Gastroesophageal sphincter (tissue), 4 donors: ENCODE measurements around the gene MICU1. TPM values are rescaled to one million over a fixed set of nuclear protein-coding genes. Genes with fewer than 3 reads are reported as not detected.
"Not testable (repeated sequence)": the region's sequence is repeated elsewhere in the genome, so short reads cannot be mapped to it uniquely, and the experiment has no call there.

ENCODE experiments used
- ATAC-seq: fragments of 150-250 bp; one replicate; pipeline ENCODE4 v1.9.1; 2016; ENCODE audit warnings: mild to moderate bottlenecking, moderate library complexity
- H3K27ac ChIP-seq, 4 donors: fragments of 200-600 bp; sonication (generic) in 3 of 4; 1 replicate in 3 of 4; 2 replicates in 1 of 4; pipeline ENCODE4 v1.5.1; 2016 to 2019
- H3K27me3 ChIP-seq: fragments of 200-600 bp; sonication (generic); one replicate; pipeline ENCODE4 v1.5.1; 2019
- H3K36me3 ChIP-seq, 2 donors: fragments of 200-600 bp; sonication (generic); one replicate each; pipeline ENCODE4 v1.5.1; 2019; ENCODE audit warnings: control low read depth in 1 of 2
- H3K4me1 ChIP-seq, 3 donors: fragments of 200-600 bp; sonication (generic); 1 replicate in 2 of 3; 2 replicates in 1 of 3; pipeline ENCODE4 v1.5.1; 2016 to 2019; ENCODE audit warnings: control low read depth in 2 of 3
- H3K4me3 ChIP-seq, 2 donors: fragments of 200-600 bp; sonication (generic); one replicate each; pipeline ENCODE4 v1.5.1; 2019; ENCODE audit warnings: mild to moderate bottlenecking in 1 of 2, moderate library complexity in 1 of 2
- H3K9me3 ChIP-seq, 3 donors: fragments of 200-600 bp; sonication (generic); one replicate each; pipeline ENCODE4 v1.5.1; 2017 to 2019; ENCODE audit warnings: control low read depth in 2 of 3
- EP300 ChIP-seq: sonication (generic); formaldehyde crosslinking; IDR thresholded peaks from one replicate; pipeline ENCODE4 v1.6.1; 2017; ENCODE audit warnings: antibody characterized with exemption, mild to moderate bottlenecking
- POLR2A ChIP-seq, 2 donors: fragments of 450-650 bp; IDR thresholded peaks; one replicate each; pipeline ENCODE4 v1.6.1; 2017; ENCODE audit warnings: antibody characterized with exemption in 2 of 2, mild to moderate bottlenecking in 2 of 2, moderate library complexity in 1 of 2
- POLR2AphosphoS5 ChIP-seq: sonication (generic); formaldehyde crosslinking; IDR thresholded peaks from one replicate; pipeline ENCODE4 v1.6.1; 2017; ENCODE audit warnings: antibody characterized with exemption
- WGBS, 2 donors: methylation state at CpG; one replicate each; pipeline ENCODE4 v1.1.5; 2018; ENCODE audit warnings: low coverage in 1 of 2; 5-methylcytosine and 5-hydroxymethylcytosine counted together
- total RNA-seq, 4 donors: library from RNA; depleted of rRNA; stranded (reverse); fragments of >200 nt; gene quantifications; one replicate each; pipeline ENCODE4 v1.1.0, GENCODE V29; 2016
- TF ChIP-seq, protein P1 (sequence below), 4 experiments: fragments of 200-600 bp in 2 of 4; fragments of 450-650 bp in 2 of 4; sonication (generic) in 1 of 4; IDR thresholded peaks; one replicate each; pipeline ENCODE4 v1.5.1; 2017 to 2019; ENCODE audit warnings: antibody characterized with exemption in 4 of 4, mild to moderate bottlenecking in 2 of 4, moderate library complexity in 2 of 4

MICU1 gene
- total RNA-seq, 4 donors from 2014 or later = 37.5 to 42.2 (median 40.8) TPM

DNA sequence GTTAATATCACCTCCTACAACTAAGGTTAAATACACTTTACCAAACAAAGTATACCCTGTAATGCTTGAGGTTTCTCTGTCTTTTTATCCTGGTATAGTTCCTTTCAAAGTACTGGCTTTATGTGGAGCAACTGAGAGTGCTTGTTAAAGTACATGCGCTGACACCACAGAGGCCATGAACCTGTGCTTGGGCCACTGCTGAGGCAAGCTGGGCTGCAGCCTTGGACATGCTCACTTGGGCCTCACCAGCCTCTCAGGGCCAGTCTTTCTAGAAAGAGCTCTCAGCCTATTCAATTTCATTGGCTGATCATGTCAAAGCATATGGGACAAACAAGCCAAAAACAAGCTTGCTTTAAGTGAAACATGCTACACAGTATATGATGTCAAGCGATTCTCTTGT, 145.0 kb downstream of the MICU1 start:
- H3K27me3 ChIP-seq = no peaks in the 10 kb centered on the region
- ATAC-seq = no peak
- no peak overlapping the region for H3K27ac ChIP-seq
- H3K9me3 ChIP-seq = no peaks in the 10 kb centered on the region
- peaks cover 0 to 34% of the 10 kb centered on the region in 2 donors for H3K36me3 ChIP-seq
- TF ChIP-seq POLR2AphosphoS5 (no peak), POLR2A (IDR thresholded peaks at IDR 0.05) (no peak), EP300 (no peak)
- TF ChIP-seq, protein P1, sequence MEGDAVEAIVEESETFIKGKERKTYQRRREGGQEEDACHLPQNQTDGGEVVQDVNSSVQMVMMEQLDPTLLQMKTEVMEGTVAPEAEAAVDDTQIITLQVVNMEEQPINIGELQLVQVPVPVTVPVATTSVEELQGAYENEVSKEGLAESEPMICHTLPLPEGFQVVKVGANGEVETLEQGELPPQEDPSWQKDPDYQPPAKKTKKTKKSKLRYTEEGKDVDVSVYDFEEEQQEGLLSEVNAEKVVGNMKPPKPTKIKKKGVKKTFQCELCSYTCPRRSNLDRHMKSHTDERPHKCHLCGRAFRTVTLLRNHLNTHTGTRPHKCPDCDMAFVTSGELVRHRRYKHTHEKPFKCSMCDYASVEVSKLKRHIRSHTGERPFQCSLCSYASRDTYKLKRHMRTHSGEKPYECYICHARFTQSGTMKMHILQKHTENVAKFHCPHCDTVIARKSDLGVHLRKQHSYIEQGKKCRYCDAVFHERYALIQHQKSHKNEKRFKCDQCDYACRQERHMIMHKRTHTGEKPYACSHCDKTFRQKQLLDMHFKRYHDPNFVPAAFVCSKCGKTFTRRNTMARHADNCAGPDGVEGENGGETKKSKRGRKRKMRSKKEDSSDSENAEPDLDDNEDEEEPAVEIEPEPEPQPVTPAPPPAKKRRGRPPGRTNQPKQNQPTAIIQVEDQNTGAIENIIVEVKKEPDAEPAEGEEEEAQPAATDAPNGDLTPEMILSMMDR (IDR thresholded peaks at IDR 0.05) = no peak
- H3K4me3 ChIP-seq = no peak overlapping the region
- H3K4me1 ChIP-seq = no peaks in the 10 kb centered on the region
- 92 to 100% methylated on average over 1 of the region's 2 CpGs for WGBS, 2 donors

DNA sequence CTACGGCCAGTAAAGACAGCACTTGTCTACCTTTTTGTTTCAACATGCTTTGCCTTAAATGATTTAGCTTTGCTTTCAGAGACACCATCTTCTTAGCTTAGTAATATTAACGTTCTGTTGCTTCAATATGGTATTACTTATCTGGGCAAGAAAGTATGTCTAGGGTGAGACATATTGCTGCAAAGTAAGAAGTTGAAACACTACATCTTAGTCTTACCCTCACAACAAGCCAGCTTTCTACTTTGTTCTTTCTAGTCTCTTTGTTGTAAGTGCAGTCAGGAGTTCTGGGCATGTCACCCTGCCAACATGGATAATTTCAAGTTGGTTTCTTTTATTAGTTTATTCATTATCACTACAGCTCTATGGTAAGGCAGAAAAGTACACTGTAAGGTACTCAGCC, 148.4 kb downstream of the MICU1 start:
- no peak for TF ChIP-seq POLR2A (IDR thresholded peaks at IDR 0.05)
- no peak for TF ChIP-seq POLR2AphosphoS5
- TF ChIP-seq, protein P1 (IDR thresholded peaks at IDR 0.05) = no peak
- TF ChIP-seq EP300 = no peak
- Histone ChIP-seq H3K9me3 (no peaks in the 10 kb centered on the region), H3K36me3 (peaks cover 0 to 61% of the 10 kb centered on the region in 2 donors), H3K27ac (no peak overlapping the region), H3K27me3 (no peaks in the 10 kb centered on the region), H3K4me3 (no peak overlapping the region), H3K4me1 (no peaks in the 10 kb centered on the region)
- WGBS, 2 donors = 78 to 88% methylated on average over 2 of the region's 2 CpGs
- no peak for ATAC-seq

DNA sequence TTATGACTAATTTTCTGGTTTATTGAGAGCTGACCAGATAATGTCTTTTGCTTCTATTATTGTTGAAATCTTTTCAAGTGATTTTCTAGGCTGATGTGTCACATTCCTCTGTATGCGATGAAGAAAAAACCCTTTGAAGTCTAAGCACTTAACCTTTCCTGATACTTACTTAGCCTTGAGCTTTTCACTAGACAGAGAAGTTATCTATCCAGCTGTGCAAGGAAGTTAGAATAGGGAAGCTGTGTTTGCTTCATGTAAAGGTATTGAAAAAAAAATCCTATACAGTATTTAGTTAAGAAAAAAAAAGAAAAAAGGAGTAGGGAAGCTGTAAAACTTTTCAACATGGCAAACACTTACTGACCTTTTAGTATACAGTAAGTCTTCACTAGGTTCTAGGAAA, 153.6 kb downstream of the MICU1 start:
- Histone ChIP-seq H3K4me3 (no peak overlapping the region), H3K27ac (no peak overlapping the region), H3K36me3 (peaks cover 0 to 72% of the 10 kb centered on the region in 2 donors), H3K4me1 (no peaks in the 10 kb centered on the region), H3K27me3 (no peaks in the 10 kb centered on the region), H3K9me3 (no peaks in the 10 kb centered on the region)
- TF ChIP-seq, protein P1 (IDR thresholded peaks at IDR 0.05) = no peak
- no peak for TF ChIP-seq POLR2A (IDR thresholded peaks at IDR 0.05)
- TF ChIP-seq POLR2AphosphoS5 = no peak
- no peak for TF ChIP-seq EP300
- no peak for ATAC-seq
- 79% methylated on average over 1 of the region's 1 CpG; no CpG with 5 or more reads in 1 of the 2 donors for WGBS, 2 donors

DNA sequence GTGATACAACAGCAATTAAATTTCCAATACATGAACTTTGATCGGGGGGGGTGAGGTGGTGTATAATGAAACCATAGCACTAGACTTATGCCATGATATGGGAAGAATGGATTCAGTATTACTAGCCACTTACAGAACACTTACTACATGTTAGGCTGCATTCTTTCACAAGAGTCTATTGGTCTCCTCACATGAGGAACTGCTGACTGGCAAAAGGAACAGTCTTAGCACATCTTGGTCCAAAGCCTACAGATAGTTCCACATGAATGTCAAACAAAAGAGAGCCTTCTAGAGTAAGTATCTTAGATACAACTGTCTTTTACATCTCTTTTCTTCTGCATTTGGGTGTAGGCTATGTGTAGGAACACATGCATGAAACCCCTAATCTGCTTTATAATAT, 155.2 kb downstream of the MICU1 start:
- no peak for ATAC-seq
- no peaks in the 10 kb centered on the region for H3K4me1 ChIP-seq
- no peaks in the 10 kb centered on the region for H3K9me3 ChIP-seq
- peaks cover 0 to 56% of the 10 kb centered on the region in 2 donors for H3K36me3 ChIP-seq
- H3K4me3 ChIP-seq = no peak overlapping the region
- no peak overlapping the region for H3K27ac ChIP-seq
- WGBS, 2 donors = 100% methylated on average over 1 of the region's 1 CpG
- TF ChIP-seq POLR2A (IDR thresholded peaks at IDR 0.05) (no peak), EP300 (no peak), POLR2AphosphoS5 (no peak)
- TF ChIP-seq, protein P1 (IDR thresholded peaks at IDR 0.05) = no peak
- no peaks in the 10 kb centered on the region for H3K27me3 ChIP-seq

DNA sequence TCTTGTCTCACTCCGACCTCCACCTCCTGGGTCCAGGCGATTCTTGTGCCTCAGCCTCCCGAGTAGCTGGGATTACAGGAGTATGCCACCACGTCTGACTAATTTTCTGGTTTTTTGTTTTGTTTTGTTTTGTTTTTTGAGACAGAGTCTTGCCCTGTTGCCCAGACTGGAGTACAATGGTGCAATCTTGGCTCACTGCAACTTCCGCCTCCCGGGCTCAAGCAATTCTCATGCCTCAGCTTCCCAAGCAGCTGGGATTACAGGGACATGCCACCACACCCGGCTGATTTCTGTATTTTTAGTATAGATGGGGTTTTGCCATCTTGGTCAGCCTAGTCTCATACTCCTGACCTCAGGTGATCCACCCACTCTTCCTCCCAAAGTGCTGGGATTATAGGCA, 158.8 kb downstream of the MICU1 start:
- H3K4me1 ChIP-seq, H3K27me3 ChIP-seq, ATAC-seq, H3K9me3 ChIP-seq, H3K4me3 ChIP-seq, H3K27ac ChIP-seq: not testable (repeated sequence)
- 97 to 100% methylated on average over 5 to 7 of the region's 7 CpGs for WGBS, 2 donors
- H3K36me3 ChIP-seq = peaks cover 0 to 32% of the 10 kb centered on the region in 2 donors
